Measurements from ENCODE around the gene NRF1. TPM values are rescaled to one million over a fixed set of nuclear protein-coding genes. Genes with fewer than 3 reads are reported as not detected.

NRF1 gene
- total RNA-seq, 1 experiment from 2014 or later: 14.0 TPM

- intact Hi-C loops (cut with micrococcal nuclease; ENCODE audit: unreplicated experiment) (no loop called here), in situ Hi-C loops (cut with HindIII; ENCODE audit: low pct_unique_long_range_greater_than_20kb, low sequenced_read_pairs) (no loop called here)
- no peak for DNase-seq (ENCODE audit: low read depth, low spot score)
- CTCF ChIA-PET: interaction anchor here (0.6 kb wide), 1 partner anchor 24 kb away, joined by 4 read pairs; no protein-coding TSS in a partner anchor
- TF ChIP-seq POLR2AphosphoS5 (IDR thresholded peaks at IDR 0.05; ENCODE audit: low read depth, low read length): no peak
- no peak for TF ChIP-seq REST (IDR thresholded peaks at IDR 0.05; ENCODE audit: insufficient read depth in 1 of 2, low read depth in 2 of 2, low read length in 1 of 2)
- TF ChIP-seq CTCF (IDR thresholded peaks at IDR 0.05): no peak
- TF ChIP-seq SIN3A (IDR thresholded peaks at IDR 0.05; ENCODE audit: borderline replicate concordance, insufficient read depth, low read depth, low read length): no peak
- TF ChIP-seq TCF7L2 (IDR thresholded peaks at IDR 0.05; ENCODE audit: low read depth, low read length): no peak
- ATAC-seq: no peak
- no TSS peak for BruUV-seq (replicated peaks)
- Histone ChIP-seq H3K4me1 (ENCODE audit: control insufficient read depth, insufficient read depth, low read length) (no peaks in the 10 kb centered on the region), H3K9me3 (ENCODE audit: control insufficient read depth, insufficient read depth, low read depth, low read length) (no peaks in the 10 kb centered on the region), H3K36me3 (ENCODE audit: control insufficient read depth, insufficient read depth, low read length) (no peaks in the 10 kb centered on the region), H3K4me3 (ENCODE audit: low read depth in 2 of 2, low read length in 2 of 2) (no peak overlapping the region), H3K27ac (ENCODE audit: low read length) (no peak overlapping the region), H3K27me3 (ENCODE audit: control insufficient read depth, insufficient read depth, low read length) (no peaks in the 10 kb centered on the region)
- POLR2A ChIA-PET: no interaction called here
Observed at GRCh38 chr7:129799350-129799955, 187.9 kb downstream of the NRF1 start.

- CTCF ChIA-PET: no interaction called here
- POLR2A ChIA-PET: no interaction called here
- intact Hi-C loops (cut with micrococcal nuclease; ENCODE audit: unreplicated experiment): no loop called here
Observed at GRCh38 chr7:129800901-129801300, 189.4 kb downstream of the NRF1 start.

More at GRCh38 chr7:129800901-129801300, 189.4 kb downstream of the NRF1 start:
- no TSS peak for BruUV-seq (replicated peaks)
- ATAC-seq (no peak), DNase-seq (ENCODE audit: low read depth, low spot score) (no peak)
- Histone ChIP-seq H3K4me1 (ENCODE audit: control insufficient read depth, insufficient read depth, low read length) (no peaks in the 10 kb centered on the region), H3K36me3 (ENCODE audit: control insufficient read depth, insufficient read depth, low read length) (no peaks in the 10 kb centered on the region), H3K27me3 (ENCODE audit: control insufficient read depth, insufficient read depth, low read length) (no peaks in the 10 kb centered on the region), H3K9me3 (ENCODE audit: control insufficient read depth, insufficient read depth, low read depth, low read length) (no peaks in the 10 kb centered on the region), H3K27ac (ENCODE audit: low read length) (no peak overlapping the region), H3K4me3 (ENCODE audit: low read depth in 2 of 2, low read length in 2 of 2) (no peak overlapping the region)
- no peak for TF ChIP-seq CTCF (IDR thresholded peaks at IDR 0.05)
- no peak for TF ChIP-seq TCF7L2 (IDR thresholded peaks at IDR 0.05; ENCODE audit: low read depth, low read length)
- no peak for TF ChIP-seq REST (IDR thresholded peaks at IDR 0.05; ENCODE audit: insufficient read depth in 1 of 2, low read depth in 2 of 2, low read length in 1 of 2)
- TF ChIP-seq SIN3A (IDR thresholded peaks at IDR 0.05; ENCODE audit: borderline replicate concordance, insufficient read depth, low read depth, low read length): no peak
- in situ Hi-C loops (cut with HindIII; ENCODE audit: low pct_unique_long_range_greater_than_20kb, low sequenced_read_pairs): no loop called here
